Epithelial cell of proximal tubule (primary cell): Measurements from ENCODE around the gene FOXC2. TPM values are rescaled to one million over a fixed set of nuclear protein-coding genes. Genes with fewer than 3 reads are reported as not detected.

Experiments
- DNase-seq: peaks from one replicate; pipeline ENCODE4 v3.0.0-alpha.2; 2011; ENCODE audit warnings: low read depth
- H3K4me3 ChIP-seq: 2 replicates; pipeline ENCODE4 v1.5.1; 2011; ENCODE audit warnings: low read depth, mild to moderate bottlenecking, low read length
- CTCF ChIP-seq: conservative IDR thresholded peaks from 2 replicates; pipeline ENCODE4 v1.5.1; 2012; ENCODE audit warnings: low read depth, mild to moderate bottlenecking, low read length
- total RNA-seq: library from RNA; depleted of rRNA; stranded (reverse); fragments of >200 nt; gene quantifications from 2 replicates; pipeline ENCODE4 v1.2.3, GENCODE V29; 2015

Gene FOXC2
- total RNA-seq, 1 donor from 2014 or later, result 26.5 TPM

- H3K4me3 ChIP-seq, result peak overlapping the region; percentile 98
- TF ChIP-seq CTCF, result no peak
- DNase-seq, result no peak
Measured at GRCh38 chr16:86555704-86556075, 10.9 kb upstream of the FOXC2 start.

- no peak for DNase-seq
- no peak overlapping the region for H3K4me3 ChIP-seq
- TF ChIP-seq CTCF, result no peak
Measured at GRCh38 chr16:86556576-86556975, 10.1 kb upstream of the FOXC2 start.

GRCh38 chr16:86557587-86557986, 9.0 kb upstream of the FOXC2 start:
- no peak for DNase-seq
- H3K4me3 ChIP-seq, result no peak overlapping the region
- TF ChIP-seq CTCF, result no peak

GRCh38 chr16:86558355-86559193, 8.1 kb upstream of the FOXC2 start:
- no peak for DNase-seq
- H3K4me3 ChIP-seq, result no peak overlapping the region
- TF ChIP-seq CTCF, result no peak

- TF ChIP-seq CTCF, result no peak
- DNase-seq, result no peak
- no peak overlapping the region for H3K4me3 ChIP-seq
Measured at GRCh38 chr16:86559802-86560305, 6.8 kb upstream of the FOXC2 start.

GRCh38 chr16:86562356-86562755, 4.3 kb upstream of the FOXC2 start:
- TF ChIP-seq CTCF, result no peak
- no peak overlapping the region for H3K4me3 ChIP-seq
- DNase-seq, result no peak
